HepG2 (cell line): ENCODE results near the gene DNAJB2. TPM values are rescaled to one million over a fixed set of nuclear protein-coding genes. Genes with fewer than 3 reads are reported as not detected.

ENCODE experiments used
- ARNT2 ChIP-seq: sonication (generic); formaldehyde crosslinking; IDR thresholded peaks from 2 replicates; pipeline ENCODE4 v1.8.0; 2022; ENCODE audit warnings: mild to moderate bottlenecking, low read depth, missing genetic modification reagents, moderate library complexity
- ELF1 ChIP-seq: sonication (generic); formaldehyde crosslinking; IDR thresholded peaks from 2 replicates; pipeline ENCODE4 v1.4.0; 2020; ENCODE audit warnings: missing genetic modification reagents
- HDAC2 ChIP-seq: sonication (generic); formaldehyde crosslinking; IDR thresholded peaks from 2 replicates; pipeline ENCODE4 v1.4.0; 2020; ENCODE audit warnings: missing genetic modification reagents
- JUND ChIP-seq: sonication (generic); formaldehyde crosslinking; IDR thresholded peaks from 2 replicates; pipeline ENCODE4 v1.8.0; 2022; ENCODE audit warnings: mild to moderate bottlenecking, missing genetic modification reagents
- NFRKB ChIP-seq: fragments of 450-650 bp; IDR thresholded peaks from 2 replicates; pipeline ENCODE4 v1.6.1; 2017
- PCBP1 ChIP-seq: fragments of 200-400 bp; formaldehyde crosslinking; IDR thresholded peaks from 2 replicates; pipeline ENCODE4 v1.6.1; 2017; ENCODE audit warnings: mild to moderate bottlenecking, low read depth, low read length, borderline replicate concordance
- STAT5B ChIP-seq: sonication (generic); formaldehyde crosslinking; IDR thresholded peaks from 2 replicates; pipeline ENCODE4 v1.4.0; 2020; ENCODE audit warnings: missing genetic modification reagents
- TEAD3 ChIP-seq: optimal IDR thresholded peaks from 2 replicates; pipeline ENCODE3; 2016; ENCODE audit warnings: borderline replicate concordance
- TOPORS ChIP-seq: sonication (generic); formaldehyde crosslinking; IDR thresholded peaks from 2 replicates; pipeline ENCODE4 v1.8.0; 2023; ENCODE audit warnings: mild to moderate bottlenecking, missing genetic modification reagents
- ZC3H4 ChIP-seq: sonication (generic); formaldehyde crosslinking; IDR thresholded peaks from 2 replicates; pipeline ENCODE4 v1.4.0; 2020; ENCODE audit warnings: missing genetic modification reagents, borderline replicate concordance
- ZNF318 ChIP-seq: sonication (generic); formaldehyde crosslinking; IDR thresholded peaks from 2 replicates; pipeline ENCODE4 v1.4.0; 2020; ENCODE audit warnings: mild to moderate bottlenecking, missing genetic modification reagents
- ZNF687 ChIP-seq: sonication (generic); formaldehyde crosslinking; IDR thresholded peaks from 2 replicates; pipeline ENCODE4 v1.5.1; 2020; ENCODE audit warnings: mild to moderate bottlenecking, missing genetic modification reagents, moderate library complexity
- ZNF784 ChIP-seq: sonication (generic); formaldehyde crosslinking; IDR thresholded peaks from 2 replicates; pipeline ENCODE4 v1.5.1; 2020; ENCODE audit warnings: missing genetic modification reagents, mild to moderate bottlenecking, borderline replicate concordance
- ZSCAN5A ChIP-seq: sonication (generic); formaldehyde crosslinking; IDR thresholded peaks from 2 replicates; pipeline ENCODE4 v1.8.0; 2022; ENCODE audit warnings: mild to moderate bottlenecking, missing genetic modification reagents, borderline replicate concordance
- polyA plus RNA-seq, 8 experiments: library from polyadenylated mRNA; depleted of rRNA in 3 of 8; stranded (reverse) in 7 of 8; unstranded in 1 of 8; fragments of >200 nt; fragmentation: Illumina TruSeq in 4 of 8; extraction: Trizol in 4 of 8; gene quantifications; 2 replicates each; pipeline versions ENCODE4 v1.2.1 to v1.2.3, GENCODE V29; 2011 to 2016; ENCODE audit warnings: low read depth in 4 of 8, missing spikeins in 1 of 8, mixed read lengths in 1 of 8; ENCODE audit not compliant: insufficient read depth in 1 of 8
- total RNA-seq, 5 experiments: library from RNA; depleted of rRNA; stranded (reverse); fragments of >200 nt; fragmentation: Illumina TruSeq; extraction: Trizol; gene quantifications; 2 replicates each; pipeline ENCODE4 v1.2.3, GENCODE V29; 2016; ENCODE audit warnings: low read depth in 1 of 5

The DNAJB2 gene
- total and polyA plus RNA-seq, 2 of the 13 experiments (the other 11 are each of a cell fraction or from before 2014, with no cell fraction given), result 21.3 to 31.1 TPM

GRCh38 chr2:219253753-219254589 lies 25.2 kb upstream of the DNAJB2 start, which contains the start of gene TUBA4A (continued):
- TF ChIP-seq ZC3H4 (CRISPR knock-in tag) (no peak), TEAD3 (CRISPR knock-in tag) (no peak), JUND (CRISPR knock-in tag) (no peak), ZNF318 (CRISPR knock-in tag) (no peak), STAT5B (CRISPR knock-in tag) (no peak), ZNF784 (CRISPR knock-in tag) (0 out of 2 replicates have a peak, but pooled peaks have one; percentile 31), ZNF687 (CRISPR knock-in tag) (peak; percentile 77), ARNT2 (CRISPR knock-in tag) (no peak), TOPORS (CRISPR knock-in tag) (0 out of 2 replicates have a peak, but pooled peaks have one; percentile 32), ZSCAN5A (CRISPR knock-in tag) (no peak), ELF1 (CRISPR knock-in tag) (peak; percentile 62; the same call in 1 of the 2 replicates), NFRKB (no peak), HDAC2 (no peak; the same call in 1 of the 2 replicates), PCBP1 (0 out of 2 replicates have a peak, but pooled peaks have one; percentile 29)
